ENCODE results near the gene CLEC1A. TPM values are rescaled to one million over a fixed set of nuclear protein-coding genes. Genes with fewer than 3 reads are reported as not detected.

The CLEC1A gene
- total and polyA plus RNA-seq, 11 donors: 1.2 to 7.3 (median 2.5) TPM

DNA sequence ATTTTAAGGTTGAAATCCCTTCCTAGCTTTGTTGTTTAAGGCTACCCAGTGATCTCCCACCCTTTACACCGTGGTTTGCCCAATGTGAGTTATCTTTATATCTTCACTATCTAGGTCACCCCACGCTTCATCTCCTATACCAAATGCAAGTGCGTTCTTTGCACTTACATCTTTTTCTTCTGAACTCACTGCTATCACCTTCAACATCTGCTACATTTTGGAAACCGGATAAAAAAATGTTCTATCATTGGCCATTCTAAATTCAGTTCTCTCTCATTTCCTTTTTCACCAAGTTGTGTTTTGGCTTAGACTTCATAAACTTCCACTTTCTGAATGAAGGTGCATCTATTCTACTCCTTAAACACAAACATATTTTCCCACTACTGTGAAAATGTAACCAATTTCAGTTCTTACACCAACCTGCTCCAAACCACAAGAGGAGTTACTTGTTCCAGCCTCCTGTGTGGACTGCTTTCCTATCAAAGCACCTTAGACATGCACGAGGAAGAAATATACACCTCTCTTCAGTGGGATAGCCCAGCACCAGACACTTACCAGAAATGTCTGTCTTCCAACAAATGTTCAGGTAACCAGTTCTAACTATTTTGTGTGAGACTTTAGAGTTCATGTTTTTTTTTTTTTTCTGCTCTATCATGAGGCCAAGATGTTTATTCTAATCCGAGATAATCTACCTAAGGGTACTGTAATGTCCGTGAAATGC is 46.4 kb downstream of the CLEC1A start:
- TF ChIP-seq POLR2A (IDR thresholded peaks at IDR 0.05): no peak
- TF ChIP-seq, protein P1, sequence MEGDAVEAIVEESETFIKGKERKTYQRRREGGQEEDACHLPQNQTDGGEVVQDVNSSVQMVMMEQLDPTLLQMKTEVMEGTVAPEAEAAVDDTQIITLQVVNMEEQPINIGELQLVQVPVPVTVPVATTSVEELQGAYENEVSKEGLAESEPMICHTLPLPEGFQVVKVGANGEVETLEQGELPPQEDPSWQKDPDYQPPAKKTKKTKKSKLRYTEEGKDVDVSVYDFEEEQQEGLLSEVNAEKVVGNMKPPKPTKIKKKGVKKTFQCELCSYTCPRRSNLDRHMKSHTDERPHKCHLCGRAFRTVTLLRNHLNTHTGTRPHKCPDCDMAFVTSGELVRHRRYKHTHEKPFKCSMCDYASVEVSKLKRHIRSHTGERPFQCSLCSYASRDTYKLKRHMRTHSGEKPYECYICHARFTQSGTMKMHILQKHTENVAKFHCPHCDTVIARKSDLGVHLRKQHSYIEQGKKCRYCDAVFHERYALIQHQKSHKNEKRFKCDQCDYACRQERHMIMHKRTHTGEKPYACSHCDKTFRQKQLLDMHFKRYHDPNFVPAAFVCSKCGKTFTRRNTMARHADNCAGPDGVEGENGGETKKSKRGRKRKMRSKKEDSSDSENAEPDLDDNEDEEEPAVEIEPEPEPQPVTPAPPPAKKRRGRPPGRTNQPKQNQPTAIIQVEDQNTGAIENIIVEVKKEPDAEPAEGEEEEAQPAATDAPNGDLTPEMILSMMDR (IDR thresholded peaks at IDR 0.05): no peak
- DNase-seq (no peak), ATAC-seq (no peak)
- no peak overlapping the region for H3K4me3 ChIP-seq
- no peaks in the 10 kb centered on the region for H3K27me3 ChIP-seq
- H3K9me3 ChIP-seq: peaks cover 0 to 14% (median 2%) of the 10 kb centered on the region in 12 donors
- no peaks in the 10 kb centered on the region for H3K36me3 ChIP-seq
- H3K27ac ChIP-seq: no peak overlapping the region
- intact Hi-C loops (cut with DNase I): no loop called here
- H3K4me1 ChIP-seq: no peaks in the 10 kb centered on the region
- 75 to 81% (median 79%) methylated on average over 7 of the region's 7 CpGs for WGBS, 4 donors

DNA sequence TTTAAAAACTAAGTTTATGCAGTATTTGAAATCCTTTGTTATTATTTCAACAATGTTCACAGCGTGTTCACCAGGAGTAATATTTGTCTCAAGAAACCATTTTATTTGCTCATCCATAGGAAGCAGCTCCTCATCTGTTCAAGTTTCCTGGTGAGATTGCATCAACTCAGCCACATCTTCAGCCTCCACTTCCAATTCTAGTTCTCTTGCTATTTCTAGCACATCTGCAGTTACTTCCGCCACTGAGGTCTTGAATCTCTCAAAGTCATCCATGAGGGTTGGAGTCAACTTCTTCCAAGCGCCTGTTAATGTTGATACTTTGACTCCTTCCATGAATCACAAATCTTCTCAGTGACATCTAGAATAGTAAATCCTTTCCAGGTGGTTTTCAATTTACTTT is 50.3 kb downstream of the CLEC1A start:
- no peaks in the 10 kb centered on the region for H3K27me3 ChIP-seq
- no peaks in the 10 kb centered on the region for H3K36me3 ChIP-seq
- H3K27ac ChIP-seq: no peak overlapping the region
- DNase-seq: no peak
- H3K4me1 ChIP-seq: no peaks in the 10 kb centered on the region
- no peak overlapping the region for H3K4me3 ChIP-seq
- 70 to 90% (median 79%) methylated on average over 3 of the region's 3 CpGs for WGBS, 4 donors
- no peak for ATAC-seq
- peaks cover 0 to 14% (median 2%) of the 10 kb centered on the region in 12 donors for H3K9me3 ChIP-seq
- intact Hi-C loops (cut with DNase I): no loop called here
- no peak for TF ChIP-seq POLR2A (IDR thresholded peaks at IDR 0.05)
- TF ChIP-seq, protein P1 (IDR thresholded peaks at IDR 0.05): no peak

DNA sequence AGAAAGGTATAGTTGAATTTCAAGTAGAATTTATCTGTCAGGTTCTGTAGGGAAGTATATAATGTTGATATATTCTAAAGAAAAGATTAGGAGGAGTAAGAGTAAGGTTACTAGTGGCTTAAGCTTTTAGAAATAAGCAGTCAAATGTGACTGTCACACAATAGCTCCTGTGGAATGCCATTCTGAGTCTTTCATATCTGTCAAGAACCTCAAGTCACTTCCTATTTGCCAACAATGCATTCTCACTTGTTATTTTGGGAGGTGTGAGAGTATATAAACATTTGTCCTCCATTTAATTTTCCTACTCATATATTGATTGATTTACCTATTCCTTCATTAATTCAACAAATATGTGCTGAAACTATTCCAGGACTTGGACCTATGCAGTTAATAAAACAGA is 56.6 kb downstream of the CLEC1A start:
- no peaks in the 10 kb centered on the region for H3K4me1 ChIP-seq
- no peak overlapping the region for H3K27ac ChIP-seq
- no peaks in the 10 kb centered on the region for H3K27me3 ChIP-seq
- H3K9me3 ChIP-seq: no peaks in the 10 kb centered on the region
- H3K4me3 ChIP-seq: no peak overlapping the region
- intact Hi-C loops (cut with DNase I): no loop called here
- no peaks in the 10 kb centered on the region for H3K36me3 ChIP-seq
- DNase-seq (no peak), ATAC-seq (no peak)
- TF ChIP-seq POLR2A (IDR thresholded peaks at IDR 0.05): no peak
- TF ChIP-seq, protein P1 (IDR thresholded peaks at IDR 0.05): no peak

DNA sequence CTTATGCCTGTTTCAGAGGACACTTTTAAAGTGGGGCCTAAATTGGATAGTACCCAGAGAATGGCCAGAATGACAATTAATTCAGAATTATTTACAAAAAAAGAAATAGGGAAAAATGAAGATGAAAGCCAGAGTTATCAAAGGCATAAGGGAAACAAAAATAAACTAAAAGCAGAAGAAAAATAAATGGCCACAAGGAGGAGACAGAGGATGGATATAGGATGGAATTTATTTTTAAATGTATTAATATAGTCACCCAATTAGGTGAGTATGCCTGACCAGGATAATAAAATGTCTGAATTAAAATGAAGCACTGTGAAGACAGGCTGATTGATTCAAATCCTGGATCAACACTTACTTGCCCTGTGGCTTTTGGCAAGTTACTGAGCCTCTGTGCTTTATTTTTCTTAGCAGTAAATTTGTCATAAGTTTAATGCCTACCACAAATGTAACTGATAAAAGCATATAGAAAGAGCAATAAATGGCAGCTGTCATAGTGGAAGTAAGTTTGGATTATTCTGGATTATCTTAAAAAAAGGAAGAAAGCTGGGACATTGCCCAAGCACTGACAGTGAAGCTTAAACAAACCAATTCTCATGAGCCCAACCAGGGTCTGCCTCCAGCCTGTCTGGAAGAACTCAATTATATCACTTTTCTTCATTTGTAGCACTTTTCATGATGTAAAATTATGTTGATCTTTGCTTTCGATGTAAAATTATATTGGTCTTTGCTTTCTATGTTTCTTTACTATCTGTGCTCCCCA is 64.8 kb downstream of the CLEC1A start:
- intact Hi-C loops (cut with DNase I): loop anchor here (1.0 to 5.0 kb wide), 7 partner anchors 65 to 158 kb away; partner anchors contain the start of gene CLEC1A (in 1 of the 10)
- ATAC-seq (no peak), DNase-seq (no peak)
- peak overlapping the region in 1 of 12 donors; percentile 46 for H3K27ac ChIP-seq
- peaks cover 0 to 5% (median 0%) of the 10 kb centered on the region in 12 donors for H3K4me1 ChIP-seq
- H3K27me3 ChIP-seq: no peaks in the 10 kb centered on the region
- H3K4me3 ChIP-seq: no peak overlapping the region
- no peaks in the 10 kb centered on the region for H3K36me3 ChIP-seq
- no peak for TF ChIP-seq POLR2A (IDR thresholded peaks at IDR 0.05)
- TF ChIP-seq, protein P1 (IDR thresholded peaks at IDR 0.05): peak in 11 of 12 donors; percentile 40 to 77 (median 59)
- H3K9me3 ChIP-seq: no peaks in the 10 kb centered on the region
- 71 to 78% (median 75%) methylated on average over 1 of the region's 1 CpG for WGBS, 4 donors
